K562 (cell line): ENCODE measurements around the gene RPS6KL1. TPM values are rescaled to one million over a fixed set of nuclear protein-coding genes. Genes with fewer than 3 reads are reported as not detected.

Experiments
- EZH2 ChIP-seq: IDR thresholded peaks from 2 replicates; pipeline ENCODE4 v1.6.1; 2012; ENCODE audit warnings: low read depth, mild to moderate bottlenecking, inconsistent platforms, low read length, borderline replicate concordance
- FOXJ3 ChIP-seq: sonication (generic); formaldehyde crosslinking; IDR thresholded peaks from 2 replicates; pipeline ENCODE4 v1.4.0; 2020; ENCODE audit warnings: mild to moderate bottlenecking, missing genetic modification reagents
- GTF2B ChIP-seq: IDR thresholded peaks from 2 replicates; pipeline ENCODE4 v1.6.1; 2011; ENCODE audit not compliant: insufficient read length; ENCODE audit errors: extremely low read depth
- GTF2F1 ChIP-seq: IDR thresholded peaks from 2 replicates; pipeline ENCODE4 v1.6.1; 2011; ENCODE audit warnings: low read depth, low read length, improper control_type of control experiment
- HINFP ChIP-seq: fragments of 450-650 bp; conservative IDR thresholded peaks from 2 replicates; pipeline ENCODE4 v1.6.1; 2016; ENCODE audit warnings: missing genetic modification characterization, low read depth, mild to moderate bottlenecking, control low read depth, missing compliant biosample characterization
- POLR2G ChIP-seq: fragments of 200-400 bp; formaldehyde crosslinking; IDR thresholded peaks from 2 replicates; pipeline ENCODE4 v1.6.1; 2017; ENCODE audit warnings: low read depth, mild to moderate bottlenecking, antibody characterized with exemption, low read length, moderate library complexity
- TAF15 ChIP-seq: fragments of 200-400 bp; formaldehyde crosslinking; IDR thresholded peaks from 2 replicates; pipeline ENCODE4 v1.6.1; 2017; ENCODE audit warnings: mild to moderate bottlenecking, low read depth, low read length, moderate library complexity
- ZNF518B ChIP-seq: fragments of 250-450 bp; sonication (Bioruptor Pico); IDR thresholded peaks from 2 replicates; pipeline ENCODE4 v1.5.0; 2021; ENCODE audit warnings: mild to moderate bottlenecking, moderate library complexity
- ZNF583 ChIP-seq: fragments of 250-450 bp; sonication (Bioruptor Pico); IDR thresholded peaks from 2 replicates; pipeline ENCODE4 v1.4.0; 2020
- ZNF77 ChIP-seq: fragments of 250-450 bp; sonication (Bioruptor Pico); IDR thresholded peaks from 2 replicates; pipeline ENCODE4 v1.5.0; 2020
- ZNF780A ChIP-seq: fragments of 250-450 bp; sonication (Bioruptor Pico); IDR thresholded peaks from 2 replicates; pipeline ENCODE4 v1.5.0; 2021; ENCODE audit warnings: mild to moderate bottlenecking
- ZNF79 ChIP-seq: fragments of 250-450 bp; sonication (Bioruptor Pico); IDR thresholded peaks from 2 replicates; pipeline ENCODE4 v1.4.0; 2020; ENCODE audit warnings: low read depth, mild to moderate bottlenecking, moderate library complexity
- polyA plus RNA-seq, 8 experiments: library from polyadenylated mRNA; depleted of rRNA in 4 of 8; stranded (reverse) in 5 of 8; unstranded in 3 of 8; fragments of >200 nt; fragmentation: Nextera tagmentation in 2 of 8; fragmentation: Illumina TruSeq in 1 of 8; extraction: Ambion mirVana in 2 of 8; extraction: Trizol in 1 of 8; gene quantifications; 2 replicates each; pipeline versions ENCODE4 v1.2.1 to v1.2.3, GENCODE V29; 2011 to 2014; ENCODE audit warnings: inconsistent platforms in 1 of 8, missing spikeins in 1 of 8
- total RNA-seq, 7 experiments: library from RNA; depleted of rRNA in 6 of 7; stranded (reverse); fragments of >200 nt in 6 of 7; fragmentation: Illumina TruSeq in 2 of 7; extraction: Trizol in 2 of 7; gene quantifications; 2 replicates each; pipeline versions ENCODE4 v1.2.1 to v1.2.3, GENCODE V29; 2011 to 2021; ENCODE audit warnings: low replicate concordance in 1 of 7
- TF ChIP-seq, protein P1 (sequence below): fragments of 250-450 bp; sonication (Bioruptor Pico); IDR thresholded peaks from 2 replicates; pipeline ENCODE4 v1.8.0; 2021; ENCODE audit warnings: moderate library complexity, mild to moderate bottlenecking, inconsistent platforms
- TF ChIP-seq, protein P2 (sequence below): sonication (generic); formaldehyde crosslinking; IDR thresholded peaks from 2 replicates; pipeline ENCODE4 v1.9.0; 2022; ENCODE audit warnings: mild to moderate bottlenecking, missing genetic modification reagents
- TF ChIP-seq, protein P3 (sequence below): sonication (generic); formaldehyde crosslinking; IDR thresholded peaks from 2 replicates; pipeline ENCODE4 v1.8.0; 2023; ENCODE audit warnings: mild to moderate bottlenecking, missing genetic modification reagents

Gene RPS6KL1
- total and polyA plus RNA-seq, 9 of the 15 experiments (the other 6 are each of a cell fraction or from before 2014, with no cell fraction given): 0.91 to 15.5 (median 8.1) TPM

DNA sequence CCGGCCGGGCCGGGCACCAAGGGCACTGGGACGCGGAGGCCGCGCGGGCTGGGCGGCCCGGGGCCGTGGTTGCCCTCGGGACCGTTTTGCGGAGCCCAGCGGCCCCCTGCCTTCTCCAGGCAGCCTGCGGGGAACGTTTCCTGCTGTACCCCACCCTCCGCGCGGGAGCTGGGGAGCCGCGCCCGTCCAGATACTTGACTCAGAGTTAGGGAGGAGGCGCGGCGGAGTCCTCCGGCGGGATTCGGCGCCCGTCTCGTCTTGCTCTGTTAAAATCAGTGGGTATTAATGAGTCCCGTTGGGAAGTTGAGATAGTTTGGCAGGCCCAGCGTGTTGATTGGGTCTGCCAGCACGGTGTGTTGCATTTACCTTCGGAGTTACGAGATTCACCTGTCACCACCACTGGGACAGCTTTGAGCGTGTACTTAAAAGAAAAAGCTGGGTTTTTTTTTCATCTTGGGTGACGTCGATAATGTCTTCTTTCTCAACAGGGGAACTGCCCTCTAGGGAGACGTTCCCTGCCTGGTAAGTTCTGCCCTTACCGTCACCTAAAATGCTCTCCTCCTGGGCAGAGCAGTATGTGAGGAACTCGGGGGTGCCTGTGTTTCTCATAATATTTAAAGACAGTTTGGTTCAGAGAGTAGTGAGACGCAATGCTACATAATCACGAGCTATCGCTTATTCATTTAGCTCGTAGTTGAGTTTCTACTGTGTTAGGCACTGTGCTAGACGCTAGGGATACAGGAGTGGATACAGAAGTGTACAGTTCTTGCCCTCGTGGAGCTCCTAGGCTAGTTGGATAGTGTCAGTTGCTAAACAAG is 40.7 kb downstream of the RPS6KL1 start (continued):
- TF ChIP-seq, protein P1, sequence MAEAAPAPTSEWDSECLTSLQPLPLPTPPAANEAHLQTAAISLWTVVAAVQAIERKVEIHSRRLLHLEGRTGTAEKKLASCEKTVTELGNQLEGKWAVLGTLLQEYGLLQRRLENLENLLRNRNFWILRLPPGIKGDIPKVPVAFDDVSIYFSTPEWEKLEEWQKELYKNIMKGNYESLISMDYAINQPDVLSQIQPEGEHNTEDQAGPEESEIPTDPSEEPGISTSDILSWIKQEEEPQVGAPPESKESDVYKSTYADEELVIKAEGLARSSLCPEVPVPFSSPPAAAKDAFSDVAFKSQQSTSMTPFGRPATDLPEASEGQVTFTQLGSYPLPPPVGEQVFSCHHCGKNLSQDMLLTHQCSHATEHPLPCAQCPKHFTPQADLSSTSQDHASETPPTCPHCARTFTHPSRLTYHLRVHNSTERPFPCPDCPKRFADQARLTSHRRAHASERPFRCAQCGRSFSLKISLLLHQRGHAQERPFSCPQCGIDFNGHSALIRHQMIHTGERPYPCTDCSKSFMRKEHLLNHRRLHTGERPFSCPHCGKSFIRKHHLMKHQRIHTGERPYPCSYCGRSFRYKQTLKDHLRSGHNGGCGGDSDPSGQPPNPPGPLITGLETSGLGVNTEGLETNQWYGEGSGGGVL: no peak
- peak; percentile 7; the same call in 1 of the 2 replicates for TF ChIP-seq POLR2G
- TF ChIP-seq GTF2F1: no peak
- no peak for TF ChIP-seq ZNF583 (CRISPR knock-in tag)
- no peak for TF ChIP-seq HINFP (tag)
- TF ChIP-seq, protein P2, sequence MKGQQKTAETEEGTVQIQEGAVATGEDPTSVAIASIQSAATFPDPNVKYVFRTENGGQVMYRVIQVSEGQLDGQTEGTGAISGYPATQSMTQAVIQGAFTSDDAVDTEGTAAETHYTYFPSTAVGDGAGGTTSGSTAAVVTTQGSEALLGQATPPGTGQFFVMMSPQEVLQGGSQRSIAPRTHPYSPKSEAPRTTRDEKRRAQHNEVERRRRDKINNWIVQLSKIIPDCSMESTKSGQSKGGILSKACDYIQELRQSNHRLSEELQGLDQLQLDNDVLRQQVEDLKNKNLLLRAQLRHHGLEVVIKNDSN (CRISPR knock-in tag): no peak
- no peak for TF ChIP-seq FOXJ3 (CRISPR knock-in tag)
- TF ChIP-seq ZNF79 (CRISPR knock-in tag): no peak
- TF ChIP-seq ZNF518B (CRISPR knock-in tag): no peak
- TF ChIP-seq, protein P3, sequence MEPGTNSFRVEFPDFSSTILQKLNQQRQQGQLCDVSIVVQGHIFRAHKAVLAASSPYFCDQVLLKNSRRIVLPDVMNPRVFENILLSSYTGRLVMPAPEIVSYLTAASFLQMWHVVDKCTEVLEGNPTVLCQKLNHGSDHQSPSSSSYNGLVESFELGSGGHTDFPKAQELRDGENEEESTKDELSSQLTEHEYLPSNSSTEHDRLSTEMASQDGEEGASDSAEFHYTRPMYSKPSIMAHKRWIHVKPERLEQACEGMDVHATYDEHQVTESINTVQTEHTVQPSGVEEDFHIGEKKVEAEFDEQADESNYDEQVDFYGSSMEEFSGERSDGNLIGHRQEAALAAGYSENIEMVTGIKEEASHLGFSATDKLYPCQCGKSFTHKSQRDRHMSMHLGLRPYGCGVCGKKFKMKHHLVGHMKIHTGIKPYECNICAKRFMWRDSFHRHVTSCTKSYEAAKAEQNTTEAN (CRISPR knock-in tag): no peak
- TF ChIP-seq GTF2B: no peak
- no peak for TF ChIP-seq EZH2
- TF ChIP-seq TAF15: no peak
- TF ChIP-seq ZNF780A (CRISPR knock-in tag): no peak
- TF ChIP-seq ZNF77 (CRISPR knock-in tag): no peak
